Trophoblast cell (in vitro differentiated cells and primary cell): ENCODE measurements around the gene PLK3.

ENCODE experiments used
- DNase-seq, 2 donors: peaks; one replicate each; pipeline ENCODE4 v3.0.0-alpha.2; 2016
- H2AFZ ChIP-seq: 2 replicates; pipeline ENCODE4 v1.6.1; 2013; ENCODE audit warnings: low read length, moderate library complexity, mild to moderate bottlenecking; ENCODE audit not compliant: insufficient read depth, poor library complexity
- H2AK5ac ChIP-seq: 2 replicates; pipeline ENCODE4 v1.6.1; 2013; ENCODE audit warnings: mild to moderate bottlenecking, low read length
- H2BK120ac ChIP-seq: 2 replicates; pipeline ENCODE4 v1.6.1; 2013; ENCODE audit warnings: low read length, mild to moderate bottlenecking, moderate library complexity; ENCODE audit not compliant: insufficient read depth, poor library complexity
- H2BK12ac ChIP-seq: 2 replicates; pipeline ENCODE4 v1.6.1; 2013; ENCODE audit warnings: mild to moderate bottlenecking, low read length, moderate library complexity
- H2BK5ac ChIP-seq: 2 replicates; pipeline ENCODE4 v1.6.1; 2013; ENCODE audit warnings: low read length, low read depth, moderate library complexity, mild to moderate bottlenecking; ENCODE audit not compliant: poor library complexity
- H3K14ac ChIP-seq: 2 replicates; pipeline ENCODE4 v1.6.1; 2013; ENCODE audit warnings: mild to moderate bottlenecking, low read length
- H3K18ac ChIP-seq: 2 replicates; pipeline ENCODE4 v1.6.1; 2013; ENCODE audit warnings: mild to moderate bottlenecking, low read length
- H3K23ac ChIP-seq: 2 replicates; pipeline ENCODE4 v1.6.1; 2013; ENCODE audit warnings: low read length
- H3K27ac ChIP-seq: 2 replicates; pipeline ENCODE4 v1.5.1; 2013; ENCODE audit warnings: low read depth, mild to moderate bottlenecking, inconsistent platforms, low read length, moderate library complexity
- H3K27me3 ChIP-seq: 2 replicates; pipeline ENCODE4 v1.6.1; 2013; ENCODE audit warnings: inconsistent platforms, mild to moderate bottlenecking, low read length, moderate library complexity; ENCODE audit not compliant: insufficient read depth
- H3K36me3 ChIP-seq, 2 experiments: 1 replicate in 1 of 2; 2 replicates in 1 of 2; pipeline ENCODE4 v1.6.1; 2013; ENCODE audit warnings: low read length in 2 of 2, mild to moderate bottlenecking in 2 of 2, moderate library complexity in 1 of 2; ENCODE audit not compliant: insufficient read depth in 2 of 2, control insufficient read depth in 1 of 2
- H3K4ac ChIP-seq: 2 replicates; pipeline ENCODE4 v1.6.1; 2013; ENCODE audit warnings: low read depth, mild to moderate bottlenecking, low read length, moderate library complexity
- H3K4me1 ChIP-seq, 2 experiments: 1 replicate in 1 of 2; 2 replicates in 1 of 2; pipeline ENCODE4 v1.6.1; 2013; ENCODE audit warnings: low read length in 2 of 2, mild to moderate bottlenecking in 2 of 2, moderate library complexity in 1 of 2; ENCODE audit not compliant: insufficient read depth in 2 of 2, control insufficient read depth in 1 of 2
- H3K4me2 ChIP-seq: 2 replicates; pipeline ENCODE4 v1.6.1; 2013; ENCODE audit warnings: inconsistent platforms, mild to moderate bottlenecking, low read length, moderate library complexity
- H3K4me3 ChIP-seq: 2 replicates; pipeline ENCODE4 v1.5.1; 2013; ENCODE audit warnings: mild to moderate bottlenecking, low read depth, low read length, inconsistent platforms
- H3K79me1 ChIP-seq: one replicate; pipeline ENCODE4 v1.6.1; 2013; ENCODE audit warnings: low read length
- H3K79me2 ChIP-seq: 2 replicates; pipeline ENCODE4 v1.6.1; 2013; ENCODE audit warnings: low read length, mild to moderate bottlenecking; ENCODE audit not compliant: control insufficient read depth, insufficient read depth, poor library complexity
- H3K9ac ChIP-seq: 2 replicates; pipeline ENCODE4 v1.6.1; 2013; ENCODE audit warnings: mild to moderate bottlenecking, low read length
- H3K9me3 ChIP-seq: 2 replicates; pipeline ENCODE4 v1.6.1; 2013; ENCODE audit warnings: low read depth, mild to moderate bottlenecking, control low read depth, inconsistent platforms, low read length; ENCODE audit not compliant: insufficient read depth
- H4K12ac ChIP-seq: 2 replicates; pipeline ENCODE4 v1.6.1; 2013; ENCODE audit warnings: low read depth, mild to moderate bottlenecking, low read length, moderate library complexity
- H4K8ac ChIP-seq: 2 replicates; pipeline ENCODE4 v1.6.1; 2013; ENCODE audit warnings: low read depth, mild to moderate bottlenecking, low read length, moderate library complexity
- H4K91ac ChIP-seq: one replicate; pipeline ENCODE4 v1.6.1; 2013; ENCODE audit warnings: low read depth, mild to moderate bottlenecking, low read length, moderate library complexity
- WGBS: extraction: QIAGEN DNeasy Blood & Tissue Kit; methylation state at CpG from one replicate; pipeline ENCODE4 v1.1.7; 2013; ENCODE audit warnings: missing lambda C conversion rate; ENCODE audit not compliant: insufficient read length, insufficient coverage; ENCODE audit errors: extremely low coverage; 5-methylcytosine and 5-hydroxymethylcytosine counted together

Gene PLK3

DNA sequence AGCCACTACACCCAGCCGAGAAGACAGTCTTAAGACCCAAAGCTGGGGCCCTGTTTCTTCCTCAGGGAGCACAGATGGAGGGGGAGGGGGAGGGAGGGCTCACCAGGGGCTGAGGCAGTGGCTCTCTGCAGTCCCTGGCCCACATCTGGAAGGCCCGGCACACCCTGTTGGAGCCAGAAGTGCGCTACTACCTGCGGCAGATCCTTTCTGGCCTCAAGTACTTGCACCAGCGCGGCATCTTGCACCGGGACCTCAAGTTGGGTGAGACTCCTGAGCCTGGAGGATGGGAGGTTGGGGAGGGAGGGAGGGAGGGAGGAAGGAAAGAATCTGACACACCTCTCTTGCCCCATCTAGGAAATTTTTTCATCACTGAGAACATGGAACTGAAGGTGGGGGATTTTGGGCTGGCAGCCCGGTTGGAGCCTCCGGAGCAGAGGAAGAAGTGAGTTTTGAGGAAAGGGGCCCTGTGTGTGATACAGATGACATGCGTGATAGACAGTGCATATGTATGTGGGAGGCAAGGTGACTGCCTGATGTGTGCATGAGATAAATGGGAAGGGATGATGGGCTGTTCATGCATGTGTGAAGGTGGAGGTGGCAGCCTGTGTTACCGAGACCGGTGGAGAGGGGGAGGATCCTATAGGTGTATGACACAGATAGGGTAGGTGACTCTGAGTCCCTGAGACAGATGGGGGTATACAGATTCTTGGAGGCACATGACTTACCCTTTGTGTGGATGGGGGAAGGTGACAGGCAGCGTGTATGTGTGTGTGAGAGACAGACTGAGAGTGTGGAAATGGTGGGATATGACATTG, 1.5 kb downstream of the PLK3 start:
- Histone ChIP-seq H4K12ac (no peak overlapping the region), H3K23ac (no peak overlapping the region), H3K9ac (no peak overlapping the region), H3K79me2 (peaks cover 17% of the 10 kb centered on the region), H3K27me3 (no peaks in the 10 kb centered on the region), H4K91ac (peak overlapping the region; percentile 15), H3K4me2 (peak overlapping the region; percentile 51), H3K18ac (peak overlapping the region; percentile 63), H2AK5ac (peak overlapping the region; percentile 67), H3K79me1 (peaks cover 21% of the 10 kb centered on the region), H3K9me3 (no peaks in the 10 kb centered on the region), H2BK120ac (no peak overlapping the region), H2AFZ (no peak overlapping the region), H3K14ac (no peak overlapping the region), H3K36me3 (peaks cover 44% of the 10 kb centered on the region in 2 experiments), H3K4me3 (peak overlapping the region; percentile 37), H3K27ac (no peak overlapping the region), H3K4ac (peak overlapping the region; percentile 24), H4K8ac (no peak overlapping the region), H2BK5ac (no peak overlapping the region), H2BK12ac (peak overlapping the region; percentile 25), H3K4me1 (peaks cover 30% of the 10 kb centered on the region in 2 experiments)
- DNase-seq: peak in 1 of 2 donors; percentile 39
- no CpG with 5 or more reads among the region's 13 CpGs for WGBS

DNA sequence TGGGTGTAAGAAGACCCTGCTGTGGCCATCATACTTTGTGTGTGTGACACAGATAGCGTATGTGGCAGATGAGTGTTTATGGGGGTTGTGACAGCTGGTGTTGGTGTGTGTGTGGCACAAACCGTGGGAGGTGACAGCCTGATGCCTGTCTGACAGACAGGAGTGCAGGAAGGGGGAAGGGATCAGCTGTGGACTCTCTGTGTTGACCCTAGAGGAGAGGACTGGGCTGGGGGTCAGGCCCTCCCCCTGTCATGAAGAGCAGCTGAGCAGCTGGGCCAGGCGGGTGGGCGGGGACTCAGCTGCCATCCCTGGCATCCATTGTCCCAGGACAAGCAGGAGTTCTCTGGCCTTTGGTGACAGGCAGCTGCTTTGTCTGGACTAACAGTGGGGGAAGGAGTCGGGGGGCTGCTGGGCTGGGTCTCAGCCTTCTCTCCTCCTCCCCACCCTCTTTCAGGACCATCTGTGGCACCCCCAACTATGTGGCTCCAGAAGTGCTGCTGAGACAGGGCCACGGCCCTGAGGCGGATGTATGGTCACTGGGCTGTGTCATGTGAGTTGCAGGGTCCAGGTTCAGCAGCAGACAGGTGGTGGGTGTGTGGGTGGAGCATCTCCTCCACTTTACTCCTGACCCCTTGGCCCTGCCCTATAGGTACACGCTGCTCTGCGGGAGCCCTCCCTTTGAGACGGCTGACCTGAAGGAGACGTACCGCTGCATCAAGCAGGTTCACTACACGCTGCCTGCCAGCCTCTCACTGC, 2.3 kb downstream of the PLK3 start:
- Histone ChIP-seq H3K9ac (peak overlapping the region; percentile 8), H3K18ac (peak overlapping the region; percentile 63), H4K91ac (peak overlapping the region; percentile 15), H3K14ac (peak overlapping the region; percentile 30), H2AK5ac (peak overlapping the region; percentile 67), H2AFZ (no peak overlapping the region), H4K12ac (no peak overlapping the region), H3K23ac (no peak overlapping the region), H3K4me2 (peak overlapping the region; percentile 51), H4K8ac (no peak overlapping the region), H3K27ac (no peak overlapping the region), H3K9me3 (no peaks in the 10 kb centered on the region), H2BK5ac (no peak overlapping the region), H3K4me3 (peak overlapping the region; percentile 26), H3K4me1 (peaks cover 35% of the 10 kb centered on the region in 2 experiments), H3K27me3 (no peaks in the 10 kb centered on the region), H3K4ac (peak overlapping the region; percentile 24), H2BK12ac (peak overlapping the region; percentile 25), H3K79me1 (peaks cover 27% of the 10 kb centered on the region), H2BK120ac (no peak overlapping the region), H3K79me2 (peaks cover 20% of the 10 kb centered on the region), H3K36me3 (peaks cover 44% of the 10 kb centered on the region in 2 experiments)
- DNase-seq: peak in 1 of 2 donors; percentile 12
- WGBS: no CpG with 5 or more reads among the region's 13 CpGs

DNA sequence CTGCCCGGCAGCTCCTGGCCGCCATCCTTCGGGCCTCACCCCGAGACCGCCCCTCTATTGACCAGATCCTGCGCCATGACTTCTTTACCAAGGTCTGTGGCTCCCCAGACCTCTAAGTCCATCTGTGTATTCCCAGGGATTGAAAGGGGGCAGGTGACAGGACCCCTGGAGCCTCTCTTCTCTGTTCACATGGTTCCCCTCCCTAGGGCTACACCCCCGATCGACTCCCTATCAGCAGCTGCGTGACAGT, 2.8 kb downstream of the PLK3 start:
- H2BK12ac ChIP-seq: no peak overlapping the region
- H2AFZ ChIP-seq: no peak overlapping the region
- no peak overlapping the region for H3K4me3 ChIP-seq
- H3K36me3 ChIP-seq: peaks cover 44% of the 10 kb centered on the region in 2 experiments
- H3K9ac ChIP-seq: peak overlapping the region; percentile 8
- no peak overlapping the region for H2BK120ac ChIP-seq
- H4K12ac ChIP-seq: no peak overlapping the region
- H4K91ac ChIP-seq: no peak overlapping the region
- H3K18ac ChIP-seq: no peak overlapping the region
- no peak overlapping the region for H2BK5ac ChIP-seq
- H2AK5ac ChIP-seq: no peak overlapping the region
- H3K4ac ChIP-seq: no peak overlapping the region
- no peaks in the 10 kb centered on the region for H3K27me3 ChIP-seq
- no peak overlapping the region for H3K27ac ChIP-seq
- H3K79me1 ChIP-seq: peaks cover 32% of the 10 kb centered on the region
- no peak overlapping the region for H3K23ac ChIP-seq
- peaks cover 23% of the 10 kb centered on the region for H3K79me2 ChIP-seq
- DNase-seq: no peak
- H3K9me3 ChIP-seq: no peaks in the 10 kb centered on the region
- H3K4me2 ChIP-seq: no peak overlapping the region
- peaks cover 39 to 40% of the 10 kb centered on the region in 2 experiments for H3K4me1 ChIP-seq
- WGBS: no CpG with 5 or more reads among the region's 9 CpGs
- no peak overlapping the region for H4K8ac ChIP-seq
- no peak overlapping the region for H3K14ac ChIP-seq

DNA sequence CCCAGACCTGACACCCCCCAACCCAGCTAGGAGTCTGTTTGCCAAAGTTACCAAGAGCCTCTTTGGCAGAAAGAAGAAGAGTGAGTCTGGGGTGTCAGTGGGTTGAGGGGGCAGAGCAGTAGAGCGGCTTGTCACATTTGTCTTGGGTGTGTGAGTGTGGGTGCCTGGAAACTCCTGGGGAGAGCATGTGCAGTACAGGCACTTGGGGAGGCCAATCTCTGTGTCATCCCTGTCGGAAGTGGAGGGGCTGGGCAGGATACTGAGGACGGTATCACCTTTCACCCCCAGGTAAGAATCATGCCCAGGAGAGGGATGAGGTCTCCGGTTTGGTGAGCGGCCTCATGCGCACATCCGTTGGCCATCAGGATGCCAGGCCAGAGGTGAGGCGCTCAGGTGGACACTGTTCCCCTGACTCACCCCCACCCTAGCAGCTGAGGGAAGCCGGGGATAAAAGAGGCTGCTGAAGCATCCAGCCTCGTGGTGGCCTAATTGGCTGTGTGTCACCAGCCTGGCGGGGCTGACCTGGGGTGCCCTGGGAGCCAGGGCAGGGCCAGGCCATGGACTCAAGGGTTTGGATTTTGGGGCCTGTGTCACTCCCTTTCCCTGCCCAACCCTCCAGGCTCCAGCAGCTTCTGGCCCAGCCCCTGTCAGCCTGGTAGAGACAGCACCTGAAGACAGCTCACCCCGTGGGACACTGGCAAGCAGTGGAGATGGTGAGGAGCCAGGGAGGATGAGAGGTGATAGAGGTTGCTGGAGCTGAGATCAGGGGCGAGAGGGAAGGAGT, 3.3 kb downstream of the PLK3 start:
- Histone ChIP-seq H3K4ac (no peak overlapping the region), H3K4me2 (no peak overlapping the region), H2AK5ac (no peak overlapping the region), H3K27me3 (no peaks in the 10 kb centered on the region), H3K9me3 (no peaks in the 10 kb centered on the region), H3K9ac (no peak overlapping the region), H3K14ac (no peak overlapping the region), H3K36me3 (peaks cover 44% of the 10 kb centered on the region in 2 experiments), H4K91ac (no peak overlapping the region), H3K18ac (peak overlapping the region; percentile 25), H2BK120ac (no peak overlapping the region), H2AFZ (no peak overlapping the region), H3K4me1 (peaks cover 44% of the 10 kb centered on the region in 2 experiments), H3K27ac (no peak overlapping the region), H3K79me2 (peaks cover 27% of the 10 kb centered on the region), H3K4me3 (no peak overlapping the region), H3K79me1 (peaks cover 37% of the 10 kb centered on the region), H4K8ac (no peak overlapping the region), H2BK12ac (peak overlapping the region; percentile 33), H4K12ac (no peak overlapping the region), H2BK5ac (no peak overlapping the region), H3K23ac (no peak overlapping the region)
- DNase-seq: peak in 1 of 2 donors; percentile 33
- no CpG with 5 or more reads among the region's 13 CpGs for WGBS
